ENCODE data around the gene TMSB10.

- TF ChIP-seq, protein P1, sequence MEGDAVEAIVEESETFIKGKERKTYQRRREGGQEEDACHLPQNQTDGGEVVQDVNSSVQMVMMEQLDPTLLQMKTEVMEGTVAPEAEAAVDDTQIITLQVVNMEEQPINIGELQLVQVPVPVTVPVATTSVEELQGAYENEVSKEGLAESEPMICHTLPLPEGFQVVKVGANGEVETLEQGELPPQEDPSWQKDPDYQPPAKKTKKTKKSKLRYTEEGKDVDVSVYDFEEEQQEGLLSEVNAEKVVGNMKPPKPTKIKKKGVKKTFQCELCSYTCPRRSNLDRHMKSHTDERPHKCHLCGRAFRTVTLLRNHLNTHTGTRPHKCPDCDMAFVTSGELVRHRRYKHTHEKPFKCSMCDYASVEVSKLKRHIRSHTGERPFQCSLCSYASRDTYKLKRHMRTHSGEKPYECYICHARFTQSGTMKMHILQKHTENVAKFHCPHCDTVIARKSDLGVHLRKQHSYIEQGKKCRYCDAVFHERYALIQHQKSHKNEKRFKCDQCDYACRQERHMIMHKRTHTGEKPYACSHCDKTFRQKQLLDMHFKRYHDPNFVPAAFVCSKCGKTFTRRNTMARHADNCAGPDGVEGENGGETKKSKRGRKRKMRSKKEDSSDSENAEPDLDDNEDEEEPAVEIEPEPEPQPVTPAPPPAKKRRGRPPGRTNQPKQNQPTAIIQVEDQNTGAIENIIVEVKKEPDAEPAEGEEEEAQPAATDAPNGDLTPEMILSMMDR (IDR thresholded peaks at IDR 0.05), result no peak
- no peak for TF ChIP-seq ZFX (IDR thresholded peaks at IDR 0.05; ENCODE audit: borderline replicate concordance)
These were observed 8.9 kb downstream of the TMSB10 start for GRCh38 chr2:84914334-84914733.
